Neural crest cell (in vitro differentiated cells): Measurements from ENCODE around the gene ZBTB47. TPM values are rescaled to one million over a fixed set of nuclear protein-coding genes. Genes with fewer than 3 reads are reported as not detected.

Source experiments
- DNase-seq: peaks from one replicate; pipeline ENCODE4 v3.0.0; 2021; ENCODE audit warnings: low read depth, mixed read lengths, low spot score
- H3K27ac Mint-ChIP-seq: one replicate; pipeline ENCODE4 v1.8.0; 2021; ENCODE audit warnings: mild to moderate bottlenecking, mixed read lengths; ENCODE audit not compliant: unreplicated experiment
- H3K27me3 Mint-ChIP-seq: 2 replicates; pipeline ENCODE4 v1.8.0; 2021; ENCODE audit warnings: low read depth, mild to moderate bottlenecking, mixed read lengths
- H3K36me3 Mint-ChIP-seq: 2 replicates; pipeline ENCODE4 v1.8.0; 2021; ENCODE audit warnings: low read depth, mild to moderate bottlenecking, mixed read lengths
- H3K4me1 Mint-ChIP-seq: 2 replicates; pipeline ENCODE4 v1.8.0; 2021; ENCODE audit warnings: mixed read lengths
- H3K4me3 Mint-ChIP-seq: one replicate; pipeline ENCODE4 v1.8.0; 2021; ENCODE audit warnings: mild to moderate bottlenecking, mixed read lengths
- H3K9me3 Mint-ChIP-seq: 2 replicates; pipeline ENCODE4 v1.8.0; 2021; ENCODE audit warnings: mixed read lengths
- CTCF ChIP-seq: fragments of 200-600 bp; sonication (generic); conservative IDR thresholded peaks from 2 replicates; pipeline ENCODE4 v1.5.0; 2021; ENCODE audit warnings: antibody characterized with exemption, mild to moderate bottlenecking
- total RNA-seq: library from RNA; stranded (reverse); gene quantifications from 2 replicates; pipeline ENCODE4 v1.2.1, GENCODE V29; 2021

The ZBTB47 gene
- total RNA-seq, 1 donor from 2014 or later, result 6.6 TPM

DNA sequence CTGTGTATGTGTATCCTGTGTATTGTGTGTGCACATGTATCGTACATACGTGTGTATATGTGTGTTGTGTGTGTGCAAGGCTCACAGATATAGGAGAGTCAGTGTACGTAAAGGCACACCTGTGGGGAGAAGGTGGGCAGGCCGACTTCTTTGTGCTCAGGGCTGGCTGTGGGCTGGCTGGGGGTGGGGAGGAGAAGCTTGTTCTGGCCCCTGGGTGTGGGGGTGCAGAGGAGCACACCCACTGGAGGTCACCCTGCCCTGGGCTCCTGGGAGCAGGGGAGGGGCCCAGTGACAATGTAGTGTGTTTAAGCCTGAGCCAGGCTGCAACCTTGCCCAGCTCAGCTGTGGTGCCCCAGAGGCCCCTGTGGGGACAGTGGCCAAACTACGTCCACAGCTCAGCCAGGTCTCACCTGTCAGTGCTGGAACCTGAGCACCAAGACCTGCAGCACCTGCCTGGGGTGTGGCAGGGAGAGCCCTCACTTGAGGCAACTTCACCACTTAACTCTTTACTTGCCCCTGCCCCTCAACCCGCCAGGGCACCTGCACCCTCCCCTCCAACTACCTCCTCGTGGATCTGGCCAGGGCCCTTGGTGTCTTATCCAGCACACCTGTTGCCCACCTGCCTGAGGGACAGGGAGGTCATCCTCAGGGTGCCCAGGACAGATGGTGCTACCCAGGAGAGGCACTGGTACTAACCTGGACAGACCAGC lies 51.7 kb downstream of the ZBTB47 start:
- Mint-ChIP-seq H3K36me3 (no peaks in the 10 kb centered on the region), H3K4me3 (no peak overlapping the region), H3K27ac (no peak overlapping the region), H3K9me3 (no peaks in the 10 kb centered on the region), H3K4me1 (peaks cover under 1% of the 10 kb centered on the region), H3K27me3 (no peaks in the 10 kb centered on the region)
- no peak for TF ChIP-seq CTCF
- no peak for DNase-seq

DNA sequence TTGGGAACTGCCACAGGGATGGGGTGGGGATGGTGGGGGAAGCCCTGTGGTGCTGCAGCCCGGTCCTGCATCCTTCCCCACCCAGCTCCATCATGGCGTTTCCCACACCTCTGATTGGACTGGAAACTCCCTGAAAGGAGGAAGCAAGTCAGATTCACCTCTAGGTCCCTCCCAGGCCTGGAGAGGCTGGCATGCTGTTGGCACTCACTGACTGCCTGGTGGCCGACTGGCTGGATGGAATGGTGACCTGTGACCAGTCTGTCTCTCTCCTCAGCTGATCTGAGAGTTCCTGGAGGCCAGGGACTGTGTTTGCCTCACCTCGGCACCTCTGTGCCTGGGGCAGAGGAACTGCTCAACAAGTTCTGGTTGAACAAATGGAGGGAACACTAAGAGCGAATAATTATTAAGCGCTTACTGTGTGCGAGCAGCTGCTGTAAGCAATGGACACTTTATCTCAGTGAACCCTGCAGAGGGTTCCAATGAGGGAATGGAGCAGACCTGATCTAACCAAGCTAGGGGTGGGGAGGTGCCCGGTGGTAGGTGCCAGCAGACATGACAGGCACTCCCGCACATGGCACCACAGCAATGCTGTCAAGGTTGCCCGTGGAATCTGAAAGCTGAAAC lies 52.6 kb downstream of the ZBTB47 start:
- Mint-ChIP-seq H3K27me3 (no peaks in the 10 kb centered on the region), H3K27ac (no peak overlapping the region), H3K4me3 (no peak overlapping the region), H3K9me3 (no peaks in the 10 kb centered on the region), H3K4me1 (no peaks in the 10 kb centered on the region), H3K36me3 (no peaks in the 10 kb centered on the region)
- no peak for DNase-seq
- no peak for TF ChIP-seq CTCF

GRCh38 chr3:42706721-42707619 lies 53.5 kb downstream of the ZBTB47 start:
- Mint-ChIP-seq H3K36me3 (no peaks in the 10 kb centered on the region), H3K4me1 (no peaks in the 10 kb centered on the region), H3K27me3 (no peaks in the 10 kb centered on the region), H3K4me3 (no peak overlapping the region), H3K27ac (no peak overlapping the region), H3K9me3 (no peaks in the 10 kb centered on the region)
- no peak for DNase-seq
- no peak for TF ChIP-seq CTCF

- Mint-ChIP-seq H3K9me3 (no peaks in the 10 kb centered on the region), H3K36me3 (no peaks in the 10 kb centered on the region), H3K4me3 (no peak overlapping the region), H3K27ac (peak overlapping the region; percentile 84), H3K4me1 (no peaks in the 10 kb centered on the region), H3K27me3 (no peaks in the 10 kb centered on the region)
- no peak for TF ChIP-seq CTCF
- no peak for DNase-seq
These were observed 54.3 kb downstream of the ZBTB47 start for GRCh38 chr3:42707620-42708355.

DNA sequence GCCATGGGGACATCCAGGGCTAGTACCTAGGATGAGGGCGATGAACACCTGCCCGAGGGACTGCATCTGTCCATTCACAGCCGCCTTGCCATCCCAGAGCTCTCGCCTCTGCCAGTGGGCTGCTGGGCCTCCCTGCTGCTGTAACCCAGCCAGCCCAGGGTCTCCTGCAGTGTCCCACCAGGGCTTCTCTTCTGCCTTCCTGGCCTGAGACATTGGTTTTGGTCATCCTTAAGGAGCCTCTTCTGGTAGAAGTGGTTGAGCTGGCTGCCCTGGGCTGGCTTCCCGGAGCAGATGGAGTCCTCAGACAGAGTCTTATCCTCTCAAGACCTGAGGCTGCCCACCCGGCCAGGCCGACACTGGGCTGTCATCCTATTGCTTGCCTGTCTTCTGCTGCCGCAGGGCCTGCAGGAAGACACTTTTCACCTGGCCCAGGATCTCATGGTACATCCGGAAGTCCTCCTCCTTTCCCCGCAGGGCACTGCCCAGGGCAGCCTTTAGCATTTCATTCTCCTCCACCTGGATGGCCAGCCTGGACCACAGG lies 55.2 kb downstream of the ZBTB47 start:
- H3K27me3 Mint-ChIP-seq, result no peaks in the 10 kb centered on the region
- H3K27ac Mint-ChIP-seq, result no peak overlapping the region
- H3K36me3 Mint-ChIP-seq, result no peaks in the 10 kb centered on the region
- no peak overlapping the region for H3K4me3 Mint-ChIP-seq
- no peak for TF ChIP-seq CTCF
- no peaks in the 10 kb centered on the region for H3K9me3 Mint-ChIP-seq
- no peak for DNase-seq
- no peaks in the 10 kb centered on the region for H3K4me1 Mint-ChIP-seq
